GF-D8 (cell line): ENCODE data around the gene PCNT.
"Not testable (repeated sequence)": the region's sequence is repeated elsewhere in the genome, so short reads cannot be mapped to it uniquely, and the experiment has no call there.

ENCODE experiments used
- DNase-seq: peaks from one replicate; lab custom pipeline; 2025; lab: John Stamatoyannopoulos, UW

The PCNT gene

GRCh38 chr21:46427516-46427915 is 103.6 kb downstream of the PCNT start:
- DNase-seq: no peak

- DNase-seq: no peak
These were observed 104.3 kb downstream of the PCNT start for GRCh38 chr21:46428286-46428685.

GRCh38 chr21:46428987-46429710 is 105.2 kb downstream of the PCNT start:
- no peak for DNase-seq

- DNase-seq: no peak
These were observed 106.1 kb downstream of the PCNT start for GRCh38 chr21:46429754-46430681.

GRCh38 chr21:46431448-46431847 is 107.5 kb downstream of the PCNT start:
- DNase-seq: no peak

GRCh38 chr21:46431884-46432488 is 108.0 kb downstream of the PCNT start:
- no peak for DNase-seq

- not testable (repeated sequence) for DNase-seq
These were observed 109.2 kb downstream of the PCNT start for GRCh38 chr21:46433116-46433515.

- no peak for DNase-seq
These were observed 110.5 kb downstream of the PCNT start for GRCh38 chr21:46434322-46434958.

GRCh38 chr21:46435786-46436227 is 111.9 kb downstream of the PCNT start:
- DNase-seq: no peak

GRCh38 chr21:46436621-46437020 is 112.7 kb downstream of the PCNT start:
- DNase-seq: no peak

GRCh38 chr21:46437096-46437498 is 113.1 kb downstream of the PCNT start:
- no peak for DNase-seq

- no peak for DNase-seq
These were observed 113.6 kb downstream of the PCNT start for GRCh38 chr21:46437511-46437910.

GRCh38 chr21:46438241-46438640 is 114.3 kb downstream of the PCNT start:
- DNase-seq: no peak

GRCh38 chr21:46439906-46440305 is 116.0 kb downstream of the PCNT start:
- DNase-seq: no peak

GRCh38 chr21:46441331-46441730 is 117.4 kb downstream of the PCNT start:
- no peak for DNase-seq

- DNase-seq: no peak
These were observed 118.1 kb downstream of the PCNT start for GRCh38 chr21:46441961-46442498.

GRCh38 chr21:46442938-46443337 is 119.0 kb downstream of the PCNT start:
- no peak for DNase-seq

GRCh38 chr21:46443910-46444309 is 120.0 kb downstream of the PCNT start:
- no peak for DNase-seq

- no peak for DNase-seq
These were observed 124.2 kb downstream of the PCNT start for GRCh38 chr21:46448108-46448507.

GRCh38 chr21:46448855-46449254 is 124.9 kb downstream of the PCNT start:
- DNase-seq: not testable (repeated sequence)

GRCh38 chr21:46452710-46453109 is 128.8 kb downstream of the PCNT start:
- no peak for DNase-seq

- no peak for DNase-seq
These were observed 130.2 kb downstream of the PCNT start for GRCh38 chr21:46454142-46454541.
